ENCODE results near the gene PCNX2.
"Not testable (repeated sequence)": the region's sequence is repeated elsewhere in the genome, so short reads cannot be mapped to it uniquely, and the experiment has no call there.

Gene PCNX2

DNA sequence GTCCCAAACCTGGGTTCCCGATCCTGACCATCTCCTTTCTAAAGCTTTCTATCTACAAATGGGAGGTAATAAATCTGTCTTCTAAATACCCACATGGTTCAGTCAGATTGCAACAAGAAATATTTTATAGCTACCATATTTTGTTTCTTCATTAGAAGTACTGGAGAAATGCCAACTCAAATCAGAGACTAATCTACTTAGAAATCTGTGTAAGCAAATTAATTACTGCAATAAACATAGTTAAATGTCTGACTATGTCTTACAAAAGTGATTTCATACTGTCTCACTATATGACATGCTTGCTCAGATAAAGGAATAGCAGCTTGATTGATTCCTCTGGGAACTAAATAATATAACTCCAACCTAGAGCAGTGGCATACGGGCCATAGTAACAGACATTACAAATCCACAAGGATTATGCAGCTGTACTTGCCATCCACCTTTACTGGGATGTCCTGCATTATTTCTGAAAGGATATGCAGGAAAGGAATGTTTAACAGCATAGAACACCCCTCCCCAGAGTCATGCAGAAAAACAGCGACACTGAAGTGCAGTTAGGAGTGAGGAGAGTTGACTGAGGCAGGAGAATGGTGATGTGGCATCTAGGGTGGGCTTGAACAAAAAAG is 80.3 kb downstream of the PCNX2 start:
- no peak for DNase-seq

DNA sequence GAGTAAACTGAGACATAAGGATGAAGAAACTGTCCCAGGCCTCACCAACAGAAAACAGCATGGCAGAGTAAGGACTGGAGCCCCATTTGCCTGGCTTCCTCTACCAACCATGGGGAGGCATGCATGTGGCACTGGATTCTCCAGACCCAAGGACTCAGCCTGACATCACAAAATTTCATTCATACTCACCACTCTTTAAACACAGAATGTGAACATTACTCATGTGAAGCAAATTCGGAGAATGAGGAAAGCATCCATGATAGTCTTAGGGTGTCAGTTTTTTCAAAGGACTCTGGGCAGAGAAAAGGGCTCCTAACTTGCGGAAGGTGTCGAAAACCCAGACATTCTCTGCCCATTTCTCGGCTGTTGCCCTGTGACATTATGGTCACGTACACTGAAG is 83.9 kb downstream of the PCNX2 start:
- no peak for DNase-seq

DNA sequence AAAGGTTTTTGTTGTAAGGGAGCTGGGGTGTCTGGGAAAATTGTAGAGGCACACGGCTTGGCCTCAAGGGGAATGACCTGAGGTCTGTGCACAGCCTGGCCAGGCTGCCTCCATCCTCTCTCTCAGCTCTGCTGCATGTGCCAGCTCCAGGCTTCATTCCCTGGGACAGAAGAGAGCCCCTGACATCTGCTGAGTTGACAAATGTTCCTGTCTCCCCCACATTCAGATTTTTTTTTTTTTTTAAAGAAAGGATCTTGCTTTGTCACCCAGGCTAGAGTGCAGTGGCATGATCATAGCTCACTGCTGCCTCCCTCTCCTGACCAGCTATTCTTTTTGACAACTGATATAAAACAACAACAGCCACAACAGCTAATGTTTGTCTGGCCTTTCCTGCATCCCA is 84.4 kb downstream of the PCNX2 start:
- DNase-seq: no peak

DNA sequence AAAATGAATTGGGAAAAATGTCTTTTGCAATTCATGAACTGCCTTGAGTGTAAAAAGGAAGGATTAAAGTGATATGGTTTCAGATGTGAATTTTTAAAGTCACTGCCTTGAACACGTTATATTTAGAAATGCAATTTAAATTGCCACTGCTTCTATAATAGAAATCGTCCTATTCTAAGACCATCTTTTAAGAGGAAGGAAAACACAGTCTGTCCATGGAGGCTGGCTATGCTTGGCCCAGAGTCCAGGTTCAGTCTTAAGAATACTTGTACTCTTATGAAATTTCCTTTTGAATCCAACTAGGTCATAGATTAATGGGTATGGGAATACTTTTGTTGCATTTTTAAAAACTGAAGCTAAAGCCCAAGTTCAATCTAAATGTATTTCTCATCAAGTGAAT is 86.0 kb downstream of the PCNX2 start:
- no peak for DNase-seq

DNA sequence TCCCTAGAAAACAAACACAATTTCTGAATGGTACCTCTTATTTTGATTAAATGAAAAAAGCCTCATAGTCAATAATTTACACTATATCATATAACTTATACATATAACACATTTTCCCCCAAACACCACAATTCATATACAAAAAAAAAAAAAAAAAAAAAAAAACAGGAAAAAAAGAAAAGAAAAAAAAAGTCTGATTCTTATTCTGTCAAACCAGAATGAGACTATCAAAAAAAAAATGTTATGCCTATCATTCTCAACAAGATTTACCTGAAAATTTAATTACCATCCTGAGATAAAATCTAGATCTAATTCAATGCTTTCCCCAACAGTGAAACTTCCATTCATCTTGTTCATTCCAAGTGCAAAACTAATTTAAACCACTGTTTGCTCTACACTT is 86.8 kb downstream of the PCNX2 start:
- no peak for DNase-seq

DNA sequence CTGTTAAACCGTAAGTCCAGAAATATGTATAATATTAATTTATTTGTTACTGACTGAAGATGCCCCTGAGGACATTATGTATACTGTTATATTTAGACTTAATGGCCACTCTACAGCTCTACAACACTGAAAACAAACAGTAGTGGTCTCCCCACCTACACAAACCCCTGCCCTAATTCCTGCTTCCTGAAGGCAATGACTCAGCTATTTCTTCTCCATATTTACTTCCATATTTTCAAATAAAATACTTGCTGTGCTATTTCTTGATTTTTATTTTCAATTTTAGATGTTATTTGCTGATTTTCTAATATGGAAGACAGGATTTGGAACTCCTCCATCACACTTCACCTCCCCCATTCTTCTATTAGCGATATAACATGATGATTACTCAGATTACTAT is 97.6 kb downstream of the PCNX2 start:
- no peak for DNase-seq

DNA sequence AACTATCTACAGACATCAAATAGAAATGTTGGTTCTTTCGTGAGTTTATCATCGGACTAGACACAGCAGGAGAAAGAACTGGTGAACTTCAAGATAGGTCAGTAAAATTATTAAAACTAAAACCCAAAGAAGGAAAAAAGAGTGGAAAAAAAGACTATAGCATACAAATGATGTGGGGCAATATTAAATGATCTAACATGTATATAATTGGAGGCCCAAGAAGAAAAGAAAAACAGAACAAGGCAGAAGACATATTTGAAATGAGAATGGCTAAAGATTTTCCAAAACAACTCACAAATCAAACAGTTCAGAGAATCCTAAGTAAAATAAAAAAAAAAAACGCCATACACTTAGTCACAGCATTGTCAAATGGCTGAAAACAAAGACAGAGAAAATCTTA is 101.8 kb downstream of the PCNX2 start:
- no peak for DNase-seq

DNA sequence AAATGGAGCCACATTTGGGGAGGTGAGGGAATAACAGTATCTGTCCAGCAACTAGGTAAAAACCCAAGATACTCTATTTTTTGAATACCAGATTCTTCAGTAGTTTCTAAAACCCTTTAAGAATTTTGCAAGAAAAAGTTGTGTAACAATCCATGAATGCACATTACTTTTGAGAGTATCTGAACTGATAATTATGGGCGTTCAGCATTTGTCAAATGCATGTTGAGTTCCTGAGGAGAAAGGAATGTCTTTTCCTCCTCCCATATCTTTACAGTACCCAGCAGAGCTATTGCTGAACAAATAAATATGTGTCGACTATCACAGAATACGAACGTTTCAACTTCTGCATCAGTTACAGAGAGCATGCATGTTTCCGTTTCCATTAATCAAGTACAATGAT is 104.5 kb downstream of the PCNX2 start:
- DNase-seq: no peak

DNA sequence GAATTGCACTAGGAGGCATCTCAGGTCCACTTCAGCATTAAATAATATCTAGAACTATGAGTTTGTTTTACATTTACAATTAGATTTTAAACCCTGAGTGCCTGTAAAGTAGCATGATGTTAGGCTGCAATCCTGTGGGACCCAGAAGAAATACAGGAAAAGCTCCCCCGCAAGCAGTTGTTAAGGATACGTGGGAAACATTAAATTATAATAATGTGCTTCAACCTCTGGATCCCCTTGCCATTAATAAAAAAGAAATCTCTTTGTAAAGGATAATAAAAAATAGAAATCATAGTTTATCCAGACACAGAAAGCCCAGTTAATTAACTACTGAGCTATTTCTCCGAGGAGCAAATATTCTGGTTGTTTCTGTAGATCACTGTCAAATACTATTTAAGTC is 106.0 kb downstream of the PCNX2 start:
- no peak for DNase-seq

DNA sequence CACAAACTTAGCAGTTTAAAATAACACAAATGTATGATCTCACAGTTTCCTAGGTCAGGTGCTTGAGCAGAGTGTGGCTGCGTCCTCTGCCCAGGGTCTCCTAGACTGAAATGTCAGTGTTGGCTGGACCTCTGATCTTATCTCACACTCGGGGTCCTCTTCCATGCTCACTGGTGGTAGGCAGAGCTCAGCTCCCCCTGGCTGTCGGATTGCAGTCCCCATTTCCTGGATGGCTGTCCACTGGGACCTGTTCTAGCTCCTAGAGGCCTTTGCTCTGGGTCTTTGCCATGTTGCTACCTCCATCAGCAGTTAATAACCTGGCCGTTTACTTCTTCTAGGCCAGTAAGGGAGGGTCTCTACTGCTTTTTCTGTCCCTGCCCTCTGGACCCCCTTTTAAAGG is 107.5 kb downstream of the PCNX2 start:
- DNase-seq: no peak

DNA sequence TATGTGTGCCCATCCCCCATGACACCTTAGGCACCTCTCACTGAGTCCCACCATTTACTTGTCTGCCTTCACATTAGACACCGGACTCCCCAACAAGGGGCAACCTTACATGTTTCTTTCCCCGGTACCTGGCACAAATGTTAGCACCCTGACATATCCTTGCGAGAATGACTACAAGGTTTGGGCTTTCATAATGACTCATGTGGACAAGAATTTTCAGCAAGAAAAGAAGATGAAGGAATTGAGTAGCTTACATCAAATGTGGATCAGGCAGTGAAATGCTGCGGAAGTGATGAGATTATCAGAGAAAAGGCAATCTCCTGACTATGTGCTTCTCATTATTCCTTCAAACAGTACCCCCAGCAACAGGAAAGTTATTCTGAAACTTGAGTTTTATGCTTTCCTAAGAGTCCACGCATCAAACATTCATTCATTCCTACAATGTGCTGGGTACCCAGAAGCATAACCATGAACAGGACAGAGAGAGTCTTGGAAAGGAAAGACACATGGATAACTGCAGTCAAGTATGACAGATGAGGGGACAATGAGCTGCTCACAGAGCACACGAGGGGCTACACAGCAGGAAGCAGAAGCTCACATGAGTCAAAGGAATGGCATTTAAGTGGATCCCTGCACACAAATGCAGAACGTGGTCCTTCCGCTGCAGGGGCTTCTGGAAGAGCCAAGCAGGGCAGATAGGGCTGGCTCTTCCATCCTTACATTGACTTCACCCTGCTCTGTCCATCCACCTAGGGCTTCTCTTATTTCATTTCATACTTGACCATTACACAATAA is 112.1 kb downstream of the PCNX2 start:
- DNase-seq: no peak

DNA sequence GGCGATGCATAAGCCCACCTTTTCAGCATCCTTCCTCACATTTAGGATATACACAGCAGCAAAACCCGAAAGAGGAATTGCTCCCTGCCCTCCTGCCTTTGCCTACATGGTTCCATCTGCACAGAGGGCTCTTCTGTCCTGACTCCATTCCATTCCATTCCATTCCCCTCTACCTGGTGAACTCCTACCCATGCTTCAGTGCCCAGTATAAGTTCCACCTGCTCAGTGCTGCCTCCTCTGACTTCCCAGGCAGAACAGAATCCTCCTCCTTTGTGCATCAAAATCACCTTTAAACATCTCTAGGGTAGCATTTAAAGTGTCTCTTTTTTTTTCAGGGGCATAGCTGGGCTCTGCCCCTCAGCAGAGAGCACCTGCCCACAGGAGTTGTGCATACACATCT is 112.9 kb downstream of the PCNX2 start:
- DNase-seq: no peak

DNA sequence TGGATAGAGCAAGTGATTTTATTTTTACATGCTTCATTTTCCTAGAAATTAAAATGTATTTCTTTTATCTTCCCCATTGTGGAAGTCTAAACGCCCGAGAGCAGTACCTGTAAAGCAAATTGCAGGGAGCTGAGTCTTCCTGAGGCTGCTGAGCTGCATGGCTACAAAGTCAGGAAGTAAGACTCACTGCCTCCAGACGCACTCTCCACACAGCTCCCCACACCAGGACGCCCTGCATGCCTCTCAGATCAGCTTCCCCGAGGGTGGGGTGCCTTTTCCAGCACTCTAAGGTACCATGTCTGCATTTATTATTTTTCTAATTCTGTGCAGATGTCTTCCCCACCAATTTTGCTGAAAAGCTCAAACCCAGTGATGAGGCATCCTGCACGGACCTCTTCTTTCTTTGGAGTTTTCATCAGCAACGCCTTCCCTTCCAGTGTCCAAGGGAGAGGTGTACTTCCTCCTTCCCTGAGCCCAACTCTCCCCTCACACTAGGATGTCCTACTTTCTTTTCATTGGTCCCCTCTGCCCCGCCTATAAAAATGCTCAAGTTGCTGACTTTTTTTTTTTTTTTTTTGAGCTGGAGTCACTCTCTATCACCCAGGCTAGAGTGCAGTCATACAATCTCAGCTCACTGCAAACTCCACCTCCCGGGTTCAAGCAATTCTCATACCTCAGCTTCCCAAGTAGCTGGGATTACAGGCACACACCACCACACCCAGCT is 114.7 kb downstream of the PCNX2 start:
- DNase-seq: no peak

DNA sequence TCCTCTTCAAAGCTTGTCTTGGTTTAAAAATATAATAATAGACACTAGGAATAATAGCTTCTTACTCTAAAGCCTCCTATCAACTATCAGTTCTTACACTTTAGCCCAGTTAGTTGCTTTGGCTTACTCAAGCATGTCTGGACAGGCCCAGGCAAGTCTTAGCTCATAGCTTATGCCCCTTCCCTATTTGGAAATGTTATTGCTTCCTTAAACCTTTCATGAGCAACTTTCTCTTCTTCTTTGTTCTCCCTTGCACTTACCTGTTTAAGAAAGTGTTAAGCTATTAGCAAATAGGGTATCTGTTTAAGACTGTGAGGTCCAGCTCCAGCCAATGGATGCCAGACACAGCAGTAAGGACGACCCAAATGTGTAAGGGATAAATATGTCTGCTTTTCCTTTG is 115.9 kb downstream of the PCNX2 start:
- DNase-seq: not testable (repeated sequence)

DNA sequence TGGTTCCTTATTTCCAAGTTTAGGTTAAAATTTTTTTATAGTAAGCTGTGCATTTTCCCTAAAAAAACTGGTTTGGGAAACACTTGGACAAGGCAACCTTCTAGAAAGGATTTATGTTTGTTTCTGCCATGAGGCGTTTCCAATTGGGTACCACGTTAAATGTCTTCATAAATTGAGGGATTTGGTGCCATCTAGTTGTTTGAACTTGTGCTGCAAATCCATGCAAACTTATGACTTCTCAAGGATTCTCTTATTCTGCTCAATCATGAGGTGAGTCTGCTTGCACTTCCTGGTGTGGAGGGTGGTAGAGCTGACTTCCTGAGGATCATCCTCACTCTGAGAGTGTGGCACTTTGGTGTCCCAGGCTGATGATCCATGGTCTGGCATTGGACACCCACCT is 123.3 kb downstream of the PCNX2 start:
- DNase-seq: no peak

DNA sequence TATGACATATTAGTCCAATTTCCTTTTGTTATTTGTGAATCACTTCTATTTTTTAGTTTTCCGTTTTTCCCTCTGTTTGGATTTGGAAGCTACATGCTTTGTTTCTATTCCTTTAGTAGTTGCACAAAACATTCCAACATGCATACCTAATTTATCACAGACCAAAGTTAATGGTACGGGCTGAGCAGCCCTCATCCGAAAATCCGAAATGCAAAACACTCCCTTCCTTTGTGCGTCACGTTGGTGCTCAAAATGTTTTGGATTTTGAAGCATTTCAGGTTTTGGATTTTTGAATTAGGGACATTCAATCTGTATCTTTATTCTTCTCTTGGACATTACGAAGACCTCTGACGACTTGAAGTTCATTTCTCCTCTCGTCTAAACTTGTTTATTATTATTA is 124.8 kb downstream of the PCNX2 start:
- DNase-seq: no peak

DNA sequence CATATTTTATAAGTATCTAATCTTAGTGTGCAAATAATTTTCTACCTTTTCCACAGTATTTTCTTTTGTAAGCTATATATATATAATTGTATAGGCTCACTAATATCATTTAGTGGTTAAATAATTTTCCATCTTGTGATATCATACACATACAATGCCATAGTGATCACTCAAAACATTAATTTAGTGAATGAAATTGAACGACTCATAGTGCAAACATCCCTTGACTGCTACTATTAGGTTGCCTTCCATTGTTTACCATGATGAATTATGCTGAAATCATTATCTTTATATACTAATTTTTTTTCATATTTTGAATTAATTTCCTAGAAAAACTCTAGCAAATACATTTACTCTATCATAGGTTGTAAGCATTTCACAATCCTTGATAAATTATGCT is 127.1 kb downstream of the PCNX2 start:
- DNase-seq: no peak

DNA sequence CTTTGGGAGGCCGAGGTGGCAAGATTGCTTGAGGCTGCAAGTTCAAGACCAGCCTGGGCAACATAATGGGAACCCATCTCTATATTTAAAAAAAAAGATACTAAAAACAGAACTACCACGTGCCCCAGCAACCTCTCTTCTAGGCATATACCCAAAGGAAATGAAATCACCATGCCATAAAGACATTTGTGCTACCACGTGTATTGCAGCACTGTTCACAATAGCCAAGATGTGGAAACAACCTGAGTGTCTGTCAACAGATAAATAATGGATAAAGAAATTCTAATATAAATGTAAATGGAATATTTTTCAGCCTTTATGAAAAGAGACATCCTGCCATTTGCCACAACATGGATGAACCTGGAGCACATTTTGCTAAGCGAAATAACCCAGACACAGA is 128.6 kb downstream of the PCNX2 start:
- no peak for DNase-seq

DNA sequence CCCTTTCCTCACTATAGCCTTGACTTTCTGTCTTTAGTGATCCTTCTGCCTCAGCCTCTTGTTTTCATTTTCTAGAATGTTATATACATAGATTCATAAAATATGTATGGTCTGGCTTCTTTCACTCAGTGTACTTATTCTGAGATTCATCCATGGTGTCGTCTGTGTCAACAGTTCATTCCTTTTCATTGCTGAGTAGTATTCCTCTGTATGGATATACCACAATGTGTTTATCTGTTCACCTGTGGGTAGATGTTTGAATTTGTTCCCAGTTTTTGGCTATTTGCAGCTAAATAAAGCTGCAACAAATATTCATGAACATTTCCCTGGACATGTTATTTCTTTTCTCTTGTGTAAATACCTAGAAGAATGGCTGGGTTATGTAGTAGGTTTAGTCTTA is 131.8 kb downstream of the PCNX2 start:
- no peak for DNase-seq

DNA sequence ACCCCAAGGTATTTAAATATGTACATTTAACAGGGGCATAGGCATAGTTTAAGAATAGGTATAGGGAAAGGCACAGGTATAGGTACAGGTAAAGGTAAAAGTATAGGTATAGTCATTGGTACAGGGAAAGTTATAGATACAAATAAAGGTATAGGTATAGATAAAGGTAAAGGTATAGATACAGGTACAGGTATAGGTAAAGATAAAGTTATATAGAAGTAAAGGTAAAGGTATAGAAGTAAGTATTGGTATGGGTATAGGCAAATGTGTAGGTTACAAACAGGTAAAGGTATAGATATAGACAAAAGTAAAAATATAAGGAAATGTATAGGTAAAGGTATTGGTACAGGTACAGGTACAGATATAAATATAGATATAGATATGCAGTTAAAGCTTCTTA is 137.2 kb downstream of the PCNX2 start:
- no peak for DNase-seq

DNA sequence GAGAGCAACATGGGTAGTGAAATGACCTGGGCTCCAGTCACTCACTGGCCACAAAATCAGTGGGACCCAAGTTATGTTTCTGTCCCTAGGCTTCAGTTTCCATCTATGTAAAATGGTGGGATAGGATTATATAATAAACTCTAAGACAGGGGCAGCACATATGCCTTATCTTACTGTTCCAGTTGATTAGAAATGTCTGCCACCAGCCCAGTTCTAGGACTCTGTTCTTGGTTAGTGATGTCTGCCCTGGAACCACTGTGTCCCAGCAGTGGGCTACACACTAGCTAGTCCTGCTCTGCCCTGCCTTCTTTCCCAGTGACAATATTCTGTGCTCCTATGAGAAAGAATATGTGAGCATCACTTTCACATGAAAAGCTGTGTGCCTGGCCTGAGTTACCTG is 138.3 kb downstream of the PCNX2 start:
- no peak for DNase-seq

DNA sequence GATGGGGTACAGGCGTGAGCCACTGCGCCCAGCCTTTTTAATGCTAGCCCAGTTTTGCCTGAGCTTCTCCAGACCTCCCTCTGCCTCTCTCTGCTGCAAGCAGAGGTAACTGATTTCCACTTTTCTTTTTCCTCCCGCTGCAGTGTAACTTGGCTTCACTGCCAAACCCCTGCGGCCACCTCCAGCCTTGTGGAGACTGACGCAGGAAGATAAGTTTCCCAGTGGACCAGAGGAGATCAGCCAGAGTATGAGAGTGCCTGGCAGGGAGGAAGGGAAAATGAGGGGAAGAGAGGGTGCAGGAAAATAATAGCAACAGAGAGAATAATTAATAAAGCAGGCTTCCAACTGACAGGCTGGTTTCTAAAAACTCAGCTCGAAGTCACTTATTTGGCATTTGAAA is 143.7 kb downstream of the PCNX2 start:
- no peak for DNase-seq

DNA sequence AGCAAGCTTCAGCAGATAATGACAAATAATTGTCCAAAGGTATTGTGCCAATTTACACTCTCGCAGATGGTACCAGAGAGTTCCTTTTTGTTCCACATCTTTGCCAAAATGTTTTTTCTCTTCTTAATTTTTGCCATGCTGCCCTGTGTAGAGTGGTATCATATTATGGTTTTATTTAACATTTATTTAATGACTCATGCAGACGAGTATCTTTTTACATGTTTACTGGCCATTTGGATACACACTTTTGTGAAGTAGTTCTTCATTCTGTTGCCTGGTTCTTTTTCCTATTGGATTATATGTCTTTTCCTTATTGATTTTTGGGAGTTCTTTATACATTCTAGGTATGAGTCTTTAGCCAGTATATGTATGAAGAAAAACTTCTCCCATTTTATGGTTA is 151.1 kb downstream of the PCNX2 start:
- DNase-seq: no peak

DNA sequence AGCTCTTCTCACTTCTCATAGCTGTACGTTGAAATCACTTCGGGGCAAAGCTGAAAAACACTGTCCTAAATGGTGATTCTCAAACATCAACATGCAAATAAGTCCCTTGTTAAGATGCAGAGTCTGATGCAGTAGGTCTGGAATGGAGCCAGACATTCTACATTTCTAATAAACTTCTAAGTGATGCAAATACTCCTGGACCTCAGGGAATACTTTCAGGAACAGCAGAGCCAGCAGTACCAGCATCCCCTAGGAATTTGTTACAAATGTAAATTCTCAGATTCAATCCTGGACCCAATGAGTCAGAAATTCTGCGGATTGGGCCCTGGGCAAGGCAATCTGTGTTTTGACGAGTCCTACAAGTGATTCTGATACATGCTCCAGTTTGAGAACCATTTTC is 152.3 kb downstream of the PCNX2 start:
- no peak for DNase-seq
